Adrenal gland (tissue), 5 donors: ENCODE measurements around the gene ARFGEF2.

ENCODE experiments used
- POLR2A ChIP-seq, 2 donors: fragments of 450-650 bp; IDR thresholded peaks; one replicate each; pipeline ENCODE4 v1.6.1; 2017; ENCODE audit warnings: antibody characterized with exemption in 2 of 2, mild to moderate bottlenecking in 2 of 2, moderate library complexity in 1 of 2
- TF ChIP-seq, protein P1 (sequence below), 6 experiments: fragments of 450-650 bp in 4 of 6; fragments of 200-600 bp in 2 of 6; sonication (generic) in 1 of 6; IDR thresholded peaks; 1 replicate in 5 of 6; 2 replicates in 1 of 6; pipeline versions ENCODE4 v1.5.1 to v1.8.0; 2016 to 2021; ENCODE audit warnings: antibody characterized with exemption in 6 of 6, mild to moderate bottlenecking in 2 of 6, moderate library complexity in 1 of 6
- donor health status: DM: no; HTN: no; CAD: no.

DNA sequence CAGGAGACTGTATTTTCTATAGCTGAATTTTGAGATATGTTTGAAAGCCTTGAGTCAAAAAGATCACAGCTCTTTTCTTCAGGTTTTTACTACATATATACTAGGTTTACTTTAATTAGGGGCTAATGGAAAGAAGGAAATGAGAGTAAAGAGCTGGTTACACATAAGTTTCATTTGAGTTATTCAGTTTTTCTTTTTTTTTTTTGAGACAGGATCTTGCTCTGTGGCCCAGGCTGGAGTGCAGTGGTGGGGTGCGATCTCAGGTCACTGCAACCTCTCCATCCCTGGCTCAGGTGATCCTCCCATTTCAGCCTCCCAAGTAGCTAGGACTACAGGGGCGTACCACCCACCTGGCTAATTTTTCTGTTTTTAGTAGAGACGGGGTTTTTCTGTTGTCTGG lies 4.8 kb downstream of the ARFGEF2 start:
- TF ChIP-seq POLR2A (IDR thresholded peaks at IDR 0.05): no peak
- TF ChIP-seq, protein P1, sequence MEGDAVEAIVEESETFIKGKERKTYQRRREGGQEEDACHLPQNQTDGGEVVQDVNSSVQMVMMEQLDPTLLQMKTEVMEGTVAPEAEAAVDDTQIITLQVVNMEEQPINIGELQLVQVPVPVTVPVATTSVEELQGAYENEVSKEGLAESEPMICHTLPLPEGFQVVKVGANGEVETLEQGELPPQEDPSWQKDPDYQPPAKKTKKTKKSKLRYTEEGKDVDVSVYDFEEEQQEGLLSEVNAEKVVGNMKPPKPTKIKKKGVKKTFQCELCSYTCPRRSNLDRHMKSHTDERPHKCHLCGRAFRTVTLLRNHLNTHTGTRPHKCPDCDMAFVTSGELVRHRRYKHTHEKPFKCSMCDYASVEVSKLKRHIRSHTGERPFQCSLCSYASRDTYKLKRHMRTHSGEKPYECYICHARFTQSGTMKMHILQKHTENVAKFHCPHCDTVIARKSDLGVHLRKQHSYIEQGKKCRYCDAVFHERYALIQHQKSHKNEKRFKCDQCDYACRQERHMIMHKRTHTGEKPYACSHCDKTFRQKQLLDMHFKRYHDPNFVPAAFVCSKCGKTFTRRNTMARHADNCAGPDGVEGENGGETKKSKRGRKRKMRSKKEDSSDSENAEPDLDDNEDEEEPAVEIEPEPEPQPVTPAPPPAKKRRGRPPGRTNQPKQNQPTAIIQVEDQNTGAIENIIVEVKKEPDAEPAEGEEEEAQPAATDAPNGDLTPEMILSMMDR (IDR thresholded peaks at IDR 0.05): no peak
